Right lobe of liver (tissue), 4 donors: Measurements from ENCODE around the gene DNMT3L.

ENCODE experiments used
- POLR2A ChIP-seq: fragments of 450-650 bp; IDR thresholded peaks from one replicate; pipeline ENCODE4 v1.6.1; 2017; ENCODE audit warnings: antibody characterized with exemption, mild to moderate bottlenecking
- TF ChIP-seq, protein P1 (sequence below), 4 donors: fragments of 200-600 bp in 3 of 4; fragments of 450-650 bp in 1 of 4; IDR thresholded peaks; one replicate each; pipeline versions ENCODE4 v1.5.1 to v1.8.0; 2016 to 2022; ENCODE audit warnings: antibody characterized with exemption in 4 of 4, mild to moderate bottlenecking in 2 of 4
- donor health status: DM: no; HTN: no; CAD: no.
- donor health status: DM: no; HTN: no; CAD: no.
- donor health status: DM: no; HTN: yes; CAD: no.

GRCh38 chr21:44291936-44292811, 30.5 kb upstream of the DNMT3L start:
- TF ChIP-seq, protein P1, sequence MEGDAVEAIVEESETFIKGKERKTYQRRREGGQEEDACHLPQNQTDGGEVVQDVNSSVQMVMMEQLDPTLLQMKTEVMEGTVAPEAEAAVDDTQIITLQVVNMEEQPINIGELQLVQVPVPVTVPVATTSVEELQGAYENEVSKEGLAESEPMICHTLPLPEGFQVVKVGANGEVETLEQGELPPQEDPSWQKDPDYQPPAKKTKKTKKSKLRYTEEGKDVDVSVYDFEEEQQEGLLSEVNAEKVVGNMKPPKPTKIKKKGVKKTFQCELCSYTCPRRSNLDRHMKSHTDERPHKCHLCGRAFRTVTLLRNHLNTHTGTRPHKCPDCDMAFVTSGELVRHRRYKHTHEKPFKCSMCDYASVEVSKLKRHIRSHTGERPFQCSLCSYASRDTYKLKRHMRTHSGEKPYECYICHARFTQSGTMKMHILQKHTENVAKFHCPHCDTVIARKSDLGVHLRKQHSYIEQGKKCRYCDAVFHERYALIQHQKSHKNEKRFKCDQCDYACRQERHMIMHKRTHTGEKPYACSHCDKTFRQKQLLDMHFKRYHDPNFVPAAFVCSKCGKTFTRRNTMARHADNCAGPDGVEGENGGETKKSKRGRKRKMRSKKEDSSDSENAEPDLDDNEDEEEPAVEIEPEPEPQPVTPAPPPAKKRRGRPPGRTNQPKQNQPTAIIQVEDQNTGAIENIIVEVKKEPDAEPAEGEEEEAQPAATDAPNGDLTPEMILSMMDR (IDR thresholded peaks at IDR 0.05) = no peak
- no peak for TF ChIP-seq POLR2A
